Hepatocyte (in vitro differentiated cells): Measurements from ENCODE around the gene SLC25A30. TPM values are rescaled to one million over a fixed set of nuclear protein-coding genes. Genes with fewer than 3 reads are reported as not detected.

ENCODE experiments used
- DNase-seq: peaks from one replicate; pipeline ENCODE4 v3.0.0-alpha.2; 2016; ENCODE audit warnings: low spot score
- H2AFZ ChIP-seq: fragments of 200-600 bp; sonication (generic); 2 replicates; pipeline ENCODE4 v1.6.0; 2016; ENCODE audit warnings: antibody characterized with exemption, mild to moderate bottlenecking
- H3K27ac ChIP-seq: fragments of 200-600 bp; sonication (generic); 2 replicates; pipeline ENCODE4 v1.5.1; 2016; ENCODE audit warnings: mild to moderate bottlenecking
- H3K27me3 ChIP-seq: fragments of 200-600 bp; sonication (generic); 2 replicates; pipeline ENCODE4 v1.6.1; 2016
- H3K36me3 ChIP-seq: fragments of 200-600 bp; sonication (generic); replicated peaks from 2 replicates; pipeline ENCODE4 v1.5.1; 2016; ENCODE audit warnings: low read depth; ENCODE audit not compliant: insufficient read depth
- H3K4me1 ChIP-seq: fragments of 200-600 bp; sonication (generic); 2 replicates; pipeline ENCODE4 v1.5.1; 2016; ENCODE audit warnings: mild to moderate bottlenecking, moderate library complexity; ENCODE audit not compliant: insufficient read depth
- H3K4me2 ChIP-seq: fragments of 200-600 bp; sonication (generic); 2 replicates; pipeline ENCODE4 v1.6.0; 2016
- H3K4me3 ChIP-seq: fragments of 200-600 bp; sonication (generic); 2 replicates; pipeline ENCODE4 v1.5.1; 2016; ENCODE audit warnings: mild to moderate bottlenecking
- H3K79me2 ChIP-seq: fragments of 200-600 bp; sonication (generic); 2 replicates; pipeline ENCODE4 v1.6.0; 2017; ENCODE audit warnings: mild to moderate bottlenecking
- H3K9me2 ChIP-seq: fragments of 200-600 bp; sonication (generic); replicated peaks from 2 replicates; pipeline ENCODE4 v1.6.0; 2017; ENCODE audit warnings: mild to moderate bottlenecking; ENCODE audit not compliant: insufficient read depth
- H3K9me3 ChIP-seq: fragments of 200-600 bp; sonication (generic); 2 replicates; pipeline ENCODE4 v1.5.1; 2016; ENCODE audit warnings: low read depth, mild to moderate bottlenecking
- H4K20me1 ChIP-seq: fragments of 200-600 bp; sonication (generic); 2 replicates; pipeline ENCODE4 v1.6.0; 2016; ENCODE audit warnings: mild to moderate bottlenecking; ENCODE audit not compliant: insufficient read depth, poor library complexity, severe bottlenecking
- CTCF ChIP-seq: fragments of 200-600 bp; sonication (generic); IDR thresholded peaks from 2 replicates; pipeline ENCODE4 v1.5.1; 2016; ENCODE audit warnings: antibody characterized with exemption, mild to moderate bottlenecking; ENCODE audit not compliant: poor library complexity
- EZH2 ChIP-seq: fragments of 200-600 bp; sonication (generic); IDR thresholded peaks from 2 replicates; pipeline ENCODE4 v1.6.1; 2016; ENCODE audit warnings: antibody characterized with exemption, mild to moderate bottlenecking, borderline replicate concordance
- EZH2phosphoT487 ChIP-seq: fragments of 200-600 bp; sonication (generic); IDR thresholded peaks from one replicate; pipeline ENCODE4 v1.6.1; 2018; ENCODE audit warnings: antibody characterized with exemption, mild to moderate bottlenecking, low read depth, moderate library complexity; ENCODE audit not compliant: unreplicated experiment, severe bottlenecking
- WGBS: methylation state at CpG from one replicate; pipeline ENCODE4 v1.1.6; 2016; ENCODE audit warnings: low lambda C conversion rate; ENCODE audit errors: missing lambda C conversion rate; 5-methylcytosine and 5-hydroxymethylcytosine counted together
- polyA plus RNA-seq: library from polyadenylated mRNA; unstranded; fragments of >200 nt; fragmentation: Nextera tagmentation; extraction: Ambion mirVana; gene quantifications from 2 replicates; pipeline ENCODE4 v1.2.1, GENCODE V29; 2016
- total RNA-seq: library from RNA; depleted of rRNA; stranded (reverse); fragments of >200 nt; gene quantifications from 2 replicates; pipeline ENCODE4 v1.2.3, GENCODE V29; 2014

Gene SLC25A30
- total and polyA plus RNA-seq, 2 experiments from 2014 or later, result 2.8 to 13.3 TPM

GRCh38 chr13:45446181-45446580, 28.0 kb upstream of the SLC25A30 start:
- no peaks in the 10 kb centered on the region for H3K36me3 ChIP-seq
- H4K20me1 ChIP-seq, result no peaks in the 10 kb centered on the region
- WGBS, result 86% methylated on average over 7 of the region's 7 CpGs
- no peak overlapping the region for H3K4me3 ChIP-seq
- H3K9me3 ChIP-seq, result no peaks in the 10 kb centered on the region
- TF ChIP-seq CTCF (no peak), EZH2phosphoT487 (no peak), EZH2 (no peak)
- H3K79me2 ChIP-seq, result no peaks in the 10 kb centered on the region
- H3K9me2 ChIP-seq, result no peaks in the 10 kb centered on the region
- no peak overlapping the region for H2AFZ ChIP-seq
- no peak overlapping the region for H3K4me2 ChIP-seq
- peaks cover 11% of the 10 kb centered on the region for H3K4me1 ChIP-seq
- H3K27ac ChIP-seq, result no peak overlapping the region
- no peak for DNase-seq
- no peaks in the 10 kb centered on the region for H3K27me3 ChIP-seq

GRCh38 chr13:45445053-45445452, 26.9 kb upstream of the SLC25A30 start:
- H4K20me1 ChIP-seq, result no peaks in the 10 kb centered on the region
- H2AFZ ChIP-seq, result no peak overlapping the region

GRCh38 chr13:45441633-45442032, 23.5 kb upstream of the SLC25A30 start:
- no peaks in the 10 kb centered on the region for H3K79me2 ChIP-seq
- no peaks in the 10 kb centered on the region for H3K9me3 ChIP-seq
- H3K4me1 ChIP-seq, result no peaks in the 10 kb centered on the region
- H4K20me1 ChIP-seq, result no peaks in the 10 kb centered on the region
- peak overlapping the region; percentile 4 for H3K27ac ChIP-seq
- no peaks in the 10 kb centered on the region for H3K9me2 ChIP-seq
- no peak for DNase-seq
- no peak overlapping the region for H3K4me2 ChIP-seq
- H2AFZ ChIP-seq, result no peak overlapping the region
- no peaks in the 10 kb centered on the region for H3K27me3 ChIP-seq
- 60% methylated on average over 2 of the region's 2 CpGs for WGBS
- TF ChIP-seq EZH2phosphoT487 (no peak), CTCF (peak; percentile 10)
- H3K4me3 ChIP-seq, result no peak overlapping the region
- no peaks in the 10 kb centered on the region for H3K36me3 ChIP-seq

More at GRCh38 chr13:45445053-45445452, 26.9 kb upstream of the SLC25A30 start:
- no peak overlapping the region for H3K27ac ChIP-seq
- 80% methylated on average over 6 of the region's 6 CpGs for WGBS
- H3K36me3 ChIP-seq, result no peaks in the 10 kb centered on the region
- H3K9me2 ChIP-seq, result no peaks in the 10 kb centered on the region
- H3K27me3 ChIP-seq, result no peaks in the 10 kb centered on the region
- H3K4me1 ChIP-seq, result peaks cover 11% of the 10 kb centered on the region
- TF ChIP-seq CTCF, result no peak
- no peak for TF ChIP-seq EZH2
- no peak for TF ChIP-seq EZH2phosphoT487
- H3K9me3 ChIP-seq, result no peaks in the 10 kb centered on the region
- no peak for DNase-seq
- no peak overlapping the region for H3K4me2 ChIP-seq
- H3K4me3 ChIP-seq, result no peak overlapping the region
- no peaks in the 10 kb centered on the region for H3K79me2 ChIP-seq
